ENCODE data around the gene RPS6KB2.

RPS6KB2 gene

DNA sequence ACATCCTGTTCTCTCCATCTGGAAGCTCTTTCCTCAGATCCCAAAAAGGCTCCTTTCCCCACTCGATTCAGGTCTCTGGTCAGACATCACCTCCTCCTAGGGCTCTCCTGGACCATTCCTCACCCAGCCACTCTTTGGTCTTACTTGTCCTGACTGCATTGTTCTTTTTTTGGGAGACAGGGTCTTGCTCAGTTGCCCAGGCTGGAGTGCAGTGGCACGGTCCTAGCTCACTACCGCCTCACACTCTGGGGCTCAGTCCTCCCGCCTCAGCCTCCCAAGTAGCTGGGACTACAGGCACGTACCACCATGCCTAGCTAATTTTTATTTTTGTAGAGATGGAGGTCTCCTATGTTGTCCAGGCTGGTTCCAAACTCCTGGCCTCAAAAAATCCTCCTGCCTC lies 17.2 kb downstream of the RPS6KB2 start:
- DNase-seq, result no peak

DNA sequence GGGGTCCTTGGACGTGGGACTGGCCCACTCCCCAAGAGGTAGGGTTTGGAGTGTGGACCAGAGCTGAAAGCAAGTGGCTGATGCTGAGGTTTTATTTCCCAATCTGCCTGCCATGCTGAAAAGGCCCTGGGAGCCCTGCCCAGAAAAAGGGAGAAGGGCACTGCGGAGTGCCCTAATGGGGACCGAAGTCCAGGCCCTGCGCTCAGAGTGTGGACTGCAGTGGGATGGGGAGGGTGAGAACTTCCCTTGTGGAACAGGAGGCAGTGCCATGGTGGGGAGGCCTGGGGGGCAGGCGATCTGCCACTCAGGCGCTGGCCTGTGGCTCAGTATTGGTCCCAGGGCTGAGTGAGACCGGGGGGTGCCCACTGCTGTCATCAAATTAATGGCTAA lies 19.9 kb downstream of the RPS6KB2 start:
- no peak for DNase-seq

DNA sequence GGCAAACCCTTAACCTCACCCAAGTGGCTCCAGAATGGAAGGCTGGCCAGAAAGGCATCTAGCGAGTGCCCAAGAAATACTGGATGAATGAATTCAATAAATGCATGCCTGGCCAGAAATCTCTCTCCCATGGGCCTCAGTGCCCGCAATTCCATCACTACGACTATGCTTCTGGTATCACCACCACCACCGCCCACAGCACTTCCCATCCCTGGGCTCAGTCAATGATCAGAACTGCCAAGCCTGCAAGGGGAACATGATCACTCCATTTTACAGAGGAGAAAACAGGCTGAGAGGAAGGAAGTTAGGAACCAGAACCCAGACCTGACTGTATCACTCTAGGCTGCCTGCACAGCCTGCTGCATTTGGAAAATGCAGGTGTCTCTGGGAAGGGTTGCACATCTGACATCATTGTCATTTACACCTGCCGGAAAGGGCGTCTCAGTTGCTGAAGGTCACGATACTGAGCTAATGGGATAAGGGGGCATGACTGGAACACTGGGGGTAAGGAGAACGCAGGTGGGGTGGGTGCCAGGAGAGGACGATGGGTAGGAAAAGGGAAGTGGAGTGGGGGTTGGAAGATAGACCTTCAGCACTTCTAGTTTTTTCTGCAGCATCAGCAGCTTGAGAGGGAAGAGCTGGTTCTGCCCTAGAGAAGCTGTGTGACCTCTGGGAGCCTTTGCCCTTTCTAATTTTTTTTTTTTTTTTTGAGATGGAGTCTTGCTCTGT lies 21.0 kb downstream of the RPS6KB2 start:
- DNase-seq, result no peak

DNA sequence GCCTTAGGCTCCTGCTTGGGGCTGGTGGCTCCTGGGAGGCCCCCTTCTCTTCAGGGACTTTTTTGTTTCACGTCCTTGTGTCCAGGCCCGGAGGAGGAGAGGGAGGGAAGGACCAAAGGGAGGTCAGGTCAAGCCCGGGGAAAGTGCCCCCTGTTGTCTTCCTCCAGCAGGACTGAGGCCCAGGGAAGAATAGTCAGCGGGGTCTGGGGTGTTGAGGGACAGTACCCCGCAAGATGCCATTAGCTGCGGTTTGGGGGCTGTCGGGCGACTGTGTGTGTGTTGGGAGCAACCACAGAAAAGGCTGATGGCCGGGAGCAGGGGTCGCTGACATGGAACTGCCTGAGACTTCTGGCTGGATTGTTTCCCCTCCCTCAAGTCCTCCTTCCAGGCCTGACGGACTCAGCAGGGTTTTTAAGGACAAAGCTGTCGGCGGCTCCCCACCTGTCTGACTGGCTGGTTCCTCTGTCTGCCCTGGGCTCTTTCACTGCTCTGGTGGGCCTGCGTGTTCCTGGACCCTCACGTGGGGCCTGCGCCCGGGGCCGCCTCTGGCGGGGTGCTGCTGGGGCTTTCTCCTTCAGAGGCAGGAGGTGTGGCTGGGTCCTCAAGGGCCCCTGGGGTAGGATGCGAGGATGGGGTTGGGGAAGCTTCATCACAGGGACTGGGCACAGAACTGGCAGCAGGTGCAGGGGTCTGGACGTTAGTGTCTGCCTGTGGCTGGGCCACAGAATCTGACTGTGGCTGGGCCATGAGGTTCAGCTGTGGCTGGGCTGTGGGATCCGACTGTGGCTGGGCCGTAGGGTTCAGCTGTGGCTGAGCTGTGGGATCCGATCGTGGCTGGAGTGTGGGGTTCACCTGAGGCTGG lies 22.7 kb downstream of the RPS6KB2 start:
- no peak for DNase-seq

DNA sequence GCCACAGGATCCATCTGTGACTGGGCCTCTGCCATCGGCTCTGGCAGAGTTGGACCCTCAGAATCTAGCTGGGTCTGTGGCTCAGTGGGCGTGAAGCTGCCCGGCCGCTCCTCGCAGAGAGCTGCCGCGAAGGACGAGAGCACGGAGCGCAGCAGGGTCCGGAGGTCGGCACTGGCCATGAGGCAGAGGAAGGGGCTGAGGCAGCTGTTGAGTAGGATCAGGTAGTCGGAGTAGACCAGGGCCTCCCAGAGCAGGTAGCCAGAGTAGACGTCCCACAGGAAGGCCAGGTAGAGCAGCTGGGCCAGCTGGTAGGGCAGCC lies 23.3 kb downstream of the RPS6KB2 start:
- no peak for DNase-seq

DNA sequence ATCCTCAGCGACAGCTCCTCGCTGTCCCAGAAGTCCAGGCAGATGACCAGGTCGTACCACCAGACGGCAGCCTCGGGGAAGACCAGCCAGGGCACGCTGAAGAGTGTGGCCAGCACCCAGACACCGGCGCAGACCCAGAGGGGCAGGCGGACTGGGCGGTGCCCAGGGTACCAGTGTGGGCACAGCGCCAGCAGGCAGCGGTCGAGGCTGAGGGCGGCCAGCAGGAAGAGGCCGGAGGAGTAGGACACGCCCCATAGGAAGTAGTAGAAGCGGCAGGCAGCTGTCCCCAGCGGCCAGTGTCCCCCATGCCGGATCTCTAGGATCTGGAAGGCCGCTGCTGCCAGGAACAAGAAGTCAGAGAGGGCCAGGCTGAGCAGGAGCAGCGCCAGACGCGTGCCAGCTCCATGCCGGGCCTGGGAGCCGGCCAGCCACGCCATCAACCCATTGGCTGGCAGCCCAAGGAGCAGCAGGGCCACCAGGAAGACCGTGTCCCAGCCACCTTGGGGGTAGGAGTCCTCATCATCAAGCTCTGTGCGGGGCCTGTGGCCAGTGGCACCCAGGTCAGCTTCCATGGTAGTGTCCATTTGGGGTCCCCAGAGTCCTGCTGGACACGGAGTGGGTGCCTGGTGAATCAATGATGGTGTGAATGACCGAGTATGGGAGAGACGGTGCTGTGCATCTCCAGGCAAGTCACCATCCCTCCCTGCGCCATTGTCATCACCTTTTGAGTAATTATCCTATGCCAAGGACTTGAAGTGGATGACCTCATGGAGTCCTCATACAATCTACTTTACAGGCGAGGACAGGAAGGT lies 24.1 kb downstream of the RPS6KB2 start, which contains the start of gene GPR152:
Gene GPR152, minus strand, starts transcription at position 589 of the 812 bp plus-strand sequence. Its CDS starts 5 bp downstream, at position 584.
- DNase-seq, result no peak

DNA sequence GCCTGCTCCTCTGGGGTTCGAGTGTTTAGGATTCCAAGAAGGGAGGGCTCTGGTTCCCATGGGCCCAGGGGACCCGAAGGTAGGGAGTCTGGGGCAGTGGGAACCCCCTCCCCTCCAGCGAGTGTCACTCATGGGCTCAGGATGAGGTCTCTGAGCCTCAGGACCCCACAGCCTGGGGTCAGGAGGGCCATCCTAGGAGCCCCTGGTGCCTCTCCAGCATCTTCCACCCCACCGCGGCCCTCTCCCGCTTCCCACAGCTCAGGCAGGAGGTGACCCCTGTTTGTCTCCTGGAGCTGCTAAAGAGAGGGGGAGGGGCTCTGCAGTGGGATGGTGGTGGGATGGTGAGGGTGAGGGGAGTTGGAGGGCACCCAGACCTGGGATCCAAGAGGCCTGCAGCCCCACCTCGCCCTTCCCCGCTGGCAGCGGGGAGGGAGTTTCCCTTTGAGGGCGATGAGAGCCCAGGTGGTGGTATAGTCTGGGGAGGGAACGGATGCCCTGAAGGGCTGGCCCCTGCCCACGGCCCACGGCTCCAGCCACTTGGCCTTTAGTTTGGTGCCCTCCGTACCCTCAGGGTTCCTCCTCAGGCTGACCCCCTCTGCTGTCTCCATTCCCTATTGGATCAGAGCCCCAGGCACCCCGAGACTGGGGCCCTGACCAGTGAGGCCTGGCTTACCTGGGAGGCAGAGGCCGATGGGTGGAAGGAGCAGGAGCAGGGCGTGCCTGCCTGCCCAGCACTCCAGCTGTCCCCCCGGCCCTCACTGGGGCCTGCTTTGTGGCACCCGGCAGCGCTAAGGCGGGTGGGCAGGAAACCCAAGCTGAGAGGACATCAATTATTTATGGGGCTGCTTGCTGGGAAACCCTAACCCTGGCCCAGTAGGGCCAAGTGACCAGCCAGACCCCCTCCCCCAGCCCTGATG lies 25.8 kb downstream of the RPS6KB2 start:
- DNase-seq, result no peak

DNA sequence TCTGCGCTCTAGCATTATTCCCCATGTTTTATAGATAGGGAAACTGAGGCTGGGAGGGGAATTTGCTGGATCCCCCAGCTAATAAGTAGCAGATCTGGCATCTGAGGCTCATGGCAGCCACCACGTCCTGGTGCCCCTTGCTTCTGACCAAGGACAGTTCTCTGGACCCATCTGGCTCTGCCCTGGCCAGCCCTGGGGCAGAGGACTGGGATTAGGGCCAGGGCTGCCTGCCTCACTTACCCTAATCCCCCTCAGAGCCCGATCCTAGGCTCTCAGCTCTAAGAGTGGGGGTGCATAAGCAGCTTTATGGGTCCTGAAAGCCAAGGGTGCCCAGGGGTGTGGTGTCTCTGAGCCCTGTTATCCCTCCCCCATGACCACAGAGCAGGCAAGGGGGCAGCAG lies 26.8 kb downstream of the RPS6KB2 start, which contains the start of gene CABP4:
Gene CABP4, plus strand, starts transcription at position 301 of the 400 bp plus-strand sequence. Its CDS starts 70 bp downstream, at position 371.
- DNase-seq, result no peak

DNA sequence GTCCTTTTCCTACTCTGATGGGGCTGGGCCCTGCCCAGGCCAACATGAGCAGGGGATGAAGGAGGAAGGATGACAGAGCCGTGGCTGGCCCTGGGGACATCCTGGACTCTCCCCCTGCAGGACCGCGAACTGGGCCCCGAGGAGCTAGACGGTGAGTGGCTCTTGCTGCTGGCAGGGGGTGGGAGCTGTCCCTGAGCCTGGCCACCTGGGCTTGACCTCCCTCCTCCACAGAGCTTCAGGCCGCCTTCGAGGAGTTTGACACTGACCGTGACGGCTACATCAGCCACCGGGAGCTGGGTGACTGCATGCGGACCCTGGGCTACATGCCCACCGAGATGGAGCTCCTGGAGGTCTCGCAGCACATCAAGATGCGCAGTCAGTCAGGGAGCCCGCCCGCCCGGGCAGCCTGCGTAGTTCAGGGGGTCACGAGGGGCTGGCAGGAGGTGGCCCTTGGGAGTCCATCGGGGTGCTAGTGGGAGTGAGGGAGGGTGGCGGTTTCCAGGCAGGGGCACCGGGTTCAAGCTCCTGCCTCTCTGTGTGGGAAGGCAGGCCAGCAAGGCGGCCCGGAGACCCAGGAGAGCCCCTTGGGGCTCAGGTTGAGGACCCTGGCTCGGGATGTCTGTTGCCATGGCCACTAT lies 27.9 kb downstream of the RPS6KB2 start:
- DNase-seq, result no peak

DNA sequence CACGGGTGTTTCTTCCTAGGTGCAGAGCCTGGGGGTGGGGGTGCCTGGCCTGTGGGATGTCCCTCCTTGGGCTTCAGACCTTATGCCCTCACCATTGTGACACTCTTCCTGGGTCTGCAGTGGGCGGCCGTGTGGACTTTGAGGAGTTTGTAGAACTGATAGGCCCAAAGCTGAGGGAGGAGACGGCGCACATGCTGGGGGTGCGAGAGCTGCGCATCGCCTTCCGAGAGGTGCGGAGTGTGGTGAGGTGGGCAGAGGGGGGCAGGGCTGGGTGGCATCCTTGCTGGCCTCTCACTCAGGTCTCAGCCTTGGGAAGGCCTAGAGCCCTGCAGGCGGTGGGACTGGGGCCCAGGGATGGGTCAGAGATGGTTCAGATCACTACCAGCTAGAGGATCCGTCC lies 29.2 kb downstream of the RPS6KB2 start:
- no peak for DNase-seq

DNA sequence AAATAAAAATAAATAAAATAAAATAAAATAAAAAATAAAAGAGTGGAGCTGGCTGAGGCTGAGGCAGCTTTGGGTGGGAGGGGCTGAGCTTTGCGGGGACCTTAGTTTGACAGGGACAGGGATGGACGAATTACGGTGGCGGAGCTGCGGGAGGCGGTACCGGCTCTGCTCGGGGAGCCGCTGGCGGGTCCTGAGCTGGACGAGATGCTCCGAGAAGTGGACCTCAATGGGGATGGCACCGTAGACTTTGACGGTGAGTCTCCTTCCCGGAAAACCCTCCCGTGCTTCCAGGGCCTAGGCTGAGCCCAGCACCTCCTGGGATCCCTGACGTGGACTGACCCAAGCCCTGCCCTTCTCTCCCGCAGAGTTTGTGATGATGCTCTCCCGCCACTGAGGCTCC lies 30.0 kb downstream of the RPS6KB2 start:
- no peak for DNase-seq

DNA sequence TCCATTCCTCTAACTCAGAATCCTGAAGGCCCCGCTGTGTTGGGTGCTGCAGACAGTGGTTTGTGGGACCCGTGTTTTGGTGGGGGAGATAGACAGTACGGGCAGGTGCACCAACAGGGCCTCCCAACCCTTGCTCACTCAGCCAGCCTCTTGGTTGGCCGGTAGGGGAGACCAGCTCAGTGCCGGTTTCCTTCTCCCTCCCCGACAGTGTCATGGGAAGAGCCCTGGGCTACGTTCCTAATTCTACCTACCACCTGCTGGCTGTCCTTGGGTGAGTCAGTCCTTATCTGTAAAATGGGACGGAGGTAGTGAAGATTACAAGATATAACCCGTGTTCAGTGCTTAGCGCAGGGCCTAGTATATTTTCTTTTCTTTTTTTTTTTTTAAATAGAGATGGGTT lies 34.9 kb downstream of the RPS6KB2 start:
- DNase-seq, result no peak

DNA sequence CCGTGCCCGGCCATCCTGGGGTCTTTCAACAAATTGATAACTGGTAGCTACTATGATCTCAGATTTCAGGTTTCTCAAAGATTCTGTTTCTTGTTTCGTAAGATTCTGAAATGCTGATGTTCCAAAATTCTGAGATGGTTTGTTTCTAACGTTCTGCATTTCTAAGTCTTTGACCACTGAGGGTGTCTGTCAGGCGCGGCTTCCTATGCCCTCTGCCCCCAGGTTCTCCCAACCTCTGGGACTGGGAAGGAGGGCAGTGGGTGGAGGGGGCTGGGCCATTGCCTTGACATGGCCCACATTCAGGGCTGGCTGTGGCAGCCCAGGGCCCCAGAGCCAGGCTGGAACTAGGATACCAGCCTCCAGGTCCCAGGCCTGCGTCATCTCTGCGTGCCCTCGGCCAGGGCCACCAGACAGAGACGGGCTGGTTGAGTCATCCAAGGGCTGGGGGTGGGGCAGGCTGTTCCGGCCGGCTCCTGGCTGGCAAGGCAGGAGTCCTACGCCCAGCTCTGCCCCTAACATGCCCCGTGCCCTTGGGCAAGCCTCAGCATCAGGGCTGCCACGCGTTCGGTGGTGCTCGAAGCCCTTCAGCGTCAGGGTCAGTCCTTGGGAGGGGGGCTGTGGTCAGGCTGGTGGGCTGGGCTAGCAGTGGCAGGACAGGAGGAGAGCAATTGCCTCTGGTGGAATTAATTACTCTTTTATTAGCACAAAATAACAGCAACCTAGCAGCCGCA lies 35.6 kb downstream of the RPS6KB2 start:
- no peak for DNase-seq

DNA sequence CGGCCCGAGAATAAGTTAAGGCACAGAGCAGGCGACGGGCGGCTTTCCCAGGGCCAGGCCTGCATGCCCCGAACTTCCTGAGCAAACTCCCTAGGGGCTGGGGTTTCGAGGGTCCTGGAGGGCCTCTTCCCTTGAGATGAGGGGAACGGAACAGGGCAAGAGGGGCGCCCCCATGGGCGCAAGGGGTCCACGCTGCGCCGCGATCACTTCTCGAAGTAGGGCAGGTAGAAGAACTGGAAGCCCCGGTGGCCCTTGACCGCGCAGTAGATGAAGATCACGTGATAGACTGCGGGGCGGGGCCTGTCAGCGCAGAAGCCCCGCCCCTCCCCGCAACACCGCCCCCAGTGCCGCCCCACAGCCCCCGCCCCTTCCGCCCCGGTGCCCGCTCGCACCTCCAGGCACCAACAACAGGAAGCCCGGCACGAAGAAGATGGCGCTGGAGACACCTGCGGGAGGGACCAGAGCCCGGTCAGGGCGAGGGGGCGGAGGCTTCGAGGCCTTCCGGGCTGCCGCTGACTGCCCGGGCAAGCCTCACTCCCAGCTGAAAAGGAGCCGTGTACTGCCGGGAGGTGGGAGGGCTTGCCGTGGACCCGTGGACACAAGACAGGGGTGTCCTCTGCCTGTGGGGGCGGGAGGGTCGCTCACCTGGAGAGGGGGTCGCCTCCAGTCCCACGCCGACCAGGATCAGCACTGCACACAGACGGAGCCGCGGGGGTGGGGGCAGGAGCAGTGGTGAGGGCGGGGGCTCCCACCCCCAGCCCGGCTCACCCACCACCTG lies 36.3 kb downstream of the RPS6KB2 start:
- peak; percentile 69 for DNase-seq

DNA sequence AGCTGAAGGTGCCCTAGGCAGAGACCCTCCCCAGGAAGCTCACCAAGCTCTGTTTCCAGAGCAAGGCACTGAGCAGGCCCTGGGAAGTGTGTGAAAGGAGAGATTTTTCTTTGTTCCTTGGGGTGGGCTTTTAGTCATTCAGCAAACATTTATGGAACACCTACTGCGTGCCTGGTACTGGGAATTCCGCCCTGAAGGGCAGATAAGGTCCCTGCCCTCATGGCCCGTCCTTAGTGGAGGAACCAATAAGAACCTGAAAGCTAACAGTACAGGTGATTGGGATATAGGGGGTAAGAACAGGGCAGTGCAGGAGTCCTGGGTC lies 36.9 kb downstream of the RPS6KB2 start:
- no peak for DNase-seq

DNA sequence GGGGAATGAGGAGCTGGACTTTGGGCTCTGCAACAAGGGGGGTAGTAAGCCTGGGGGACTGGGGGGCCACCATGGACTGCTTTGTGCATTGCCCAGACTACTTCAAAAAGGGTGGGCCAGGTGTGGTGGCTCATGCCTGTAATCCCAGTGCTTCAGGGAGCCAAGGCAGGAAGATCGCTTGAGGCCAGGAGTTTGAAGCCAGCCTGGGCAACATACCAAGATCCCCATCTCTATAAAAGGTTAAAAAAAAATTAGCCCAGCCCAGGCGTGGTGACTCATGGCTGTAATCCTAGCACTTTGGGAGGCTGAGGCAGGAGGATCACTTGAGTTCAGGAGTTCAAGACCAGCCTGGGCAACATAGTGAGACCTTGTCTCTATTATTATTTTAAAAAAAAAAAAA lies 37.2 kb downstream of the RPS6KB2 start:
- peak; percentile 16 for DNase-seq

DNA sequence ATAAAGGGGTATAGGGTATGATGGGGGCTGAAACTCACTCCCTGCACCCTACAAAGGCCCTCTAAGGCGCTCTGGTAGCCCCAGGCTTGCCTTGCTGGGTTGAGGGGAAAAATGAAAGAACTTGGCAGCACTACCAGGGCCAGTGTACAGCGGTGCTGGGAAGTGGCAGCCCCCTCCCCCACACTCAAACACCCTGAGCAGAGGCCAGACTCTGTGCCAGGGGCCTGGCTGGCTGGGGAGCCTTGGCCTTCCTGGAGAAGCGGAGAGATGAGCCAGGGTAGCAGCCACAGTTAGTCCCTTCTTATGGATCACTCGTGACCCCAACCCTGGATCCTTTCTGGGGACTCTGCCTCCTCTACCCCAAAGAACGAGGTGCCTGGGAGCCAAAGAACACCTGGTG lies 38.1 kb downstream of the RPS6KB2 start:
- no peak for DNase-seq

DNA sequence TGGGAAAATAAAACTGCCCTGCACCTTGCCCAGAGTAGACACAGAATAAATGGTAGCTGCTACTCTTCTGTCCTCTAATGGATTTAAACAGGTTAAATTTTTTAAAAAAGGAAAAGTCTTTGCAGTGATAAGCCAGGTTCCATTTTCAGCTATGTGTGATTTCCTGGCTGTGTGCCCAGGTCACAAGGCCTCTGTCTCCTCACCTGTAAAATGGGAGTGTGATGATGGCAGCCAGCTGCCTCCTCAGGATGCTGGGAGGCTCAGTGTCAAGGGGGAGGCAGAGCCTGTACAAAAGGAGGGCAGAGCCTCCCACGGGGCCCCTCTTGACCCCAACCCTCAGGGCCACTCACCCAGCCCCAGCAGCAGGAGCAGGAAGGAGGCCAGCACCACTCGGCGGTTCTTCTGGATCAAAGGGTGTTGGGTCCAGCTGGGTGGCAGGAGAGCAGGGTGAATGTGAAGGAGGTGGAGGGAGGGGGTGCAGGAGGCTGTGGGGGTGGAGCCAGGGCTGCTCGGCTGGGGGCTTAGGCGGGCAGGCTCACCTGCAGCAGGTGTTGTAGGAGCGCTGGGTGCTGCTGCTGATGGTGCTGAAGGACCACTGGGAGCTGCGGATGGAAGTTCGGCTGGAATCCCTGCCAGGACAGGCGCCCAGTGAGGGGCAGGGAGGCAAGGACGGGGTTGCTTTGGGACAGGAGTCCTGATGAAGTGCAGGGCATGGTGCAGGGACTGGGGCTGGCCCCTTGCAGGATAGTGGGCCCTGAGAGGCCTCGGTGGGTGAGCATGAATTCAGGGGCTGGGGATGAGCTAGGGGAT lies 38.9 kb downstream of the RPS6KB2 start:
- no peak for DNase-seq

DNA sequence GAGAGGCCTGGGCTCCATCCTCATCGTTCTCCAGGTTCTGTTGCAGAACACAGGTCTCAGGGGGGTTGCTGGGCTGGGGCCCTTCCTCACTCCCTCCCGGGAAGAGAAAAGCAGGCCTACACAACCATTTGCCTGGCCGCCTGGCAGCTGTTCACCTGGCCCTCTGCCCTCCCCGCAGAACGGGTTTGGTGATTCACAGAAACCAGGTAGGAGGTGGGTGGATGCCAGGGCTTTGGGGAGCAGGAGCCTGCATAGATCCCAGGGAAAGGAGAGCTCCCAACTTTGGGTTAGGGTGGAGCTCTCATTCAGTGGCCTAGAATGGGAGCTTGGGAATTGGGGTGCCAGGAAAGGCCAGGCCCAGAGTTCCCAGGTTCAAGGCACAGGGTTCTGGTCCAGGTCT lies 39.8 kb downstream of the RPS6KB2 start:
- DNase-seq, result no peak
